GM12878 (cell line): ENCODE measurements around the gene REPS2. TPM values are rescaled to one million over a fixed set of nuclear protein-coding genes. Genes with fewer than 3 reads are reported as not detected.

ENCODE experiments used
- ATAC-seq: fragments of 200-7000 bp; cut with Tn5 transposase; 3 replicates; pipeline ENCODE4 v1.9.1; 2020; ENCODE audit warnings: mild to moderate bottlenecking, moderate library complexity
- BruUV-seq: library from RNA; stranded (reverse); fragments of 400-500 nt; replicated peaks from 2 replicates; lab custom pipeline; 2021; lab: Mats Ljungman, UMichigan
- CTCF ChIA-PET: fragments of 300-600 bp; sonication (Branson Sonifier 250); formaldehyde crosslinking; extraction: SDS; loops from one replicate; lab custom pipeline; 2021; ENCODE audit warnings: inconsistent platforms; lab: Yijun Ruan, JAX
- POLR2A ChIA-PET: fragments of 350-600 bp; formaldehyde crosslinking; extraction: SDS; loops from one replicate; lab custom pipeline; 2021; ENCODE audit warnings: inconsistent platforms; lab: Charles Lee
- RAD21 ChIA-PET: fragments of 300-600 bp; sonication (Branson Sonifier 250); formaldehyde crosslinking; loops from one replicate; lab custom pipeline; 2023; ENCODE audit warnings: antibody characterized with exemption; ENCODE audit not compliant: unreplicated experiment; lab: Charles Lee
- SMC1A ChIA-PET: fragments of 300-600 bp; sonication (Branson Sonifier 250); formaldehyde crosslinking; loops from one replicate; lab custom pipeline; 2023; ENCODE audit not compliant: unreplicated experiment, uncharacterized antibody; lab: Charles Lee
- DNase-seq: peaks from one replicate; pipeline ENCODE4 v3.0.0-alpha.2; 2011; ENCODE audit warnings: low read depth, low spot score
- FAIRE-seq: peaks from 3 replicates; lab custom pipeline; 2011; peaks lifted over from hg19 to GRCh38; lab: Jason Lieb, UNC
- H2AFZ ChIP-seq: 2 replicates; pipeline ENCODE4 v1.6.0; 2011; ENCODE audit warnings: low read depth, low read length, control low read depth; ENCODE audit not compliant: control insufficient read depth
- H3K27ac ChIP-seq: 2 replicates; pipeline ENCODE4 v1.5.1; 2011; ENCODE audit warnings: control low read depth; ENCODE audit not compliant: control insufficient read depth, insufficient read depth
- H3K27me3 ChIP-seq, 2 experiments: replicated peaks in 1 of 2; 2 replicates each; pipeline versions ENCODE4 v1.6.0 to v1.6.1; 2011; ENCODE audit warnings: low read length in 1 of 2; ENCODE audit not compliant: control insufficient read depth in 2 of 2, insufficient read depth in 2 of 2
- H3K36me3 ChIP-seq, 2 experiments: 2 replicates each; pipeline ENCODE4 v1.5.1; 2011; ENCODE audit warnings: low read length in 1 of 2; ENCODE audit not compliant: control insufficient read depth in 2 of 2, insufficient read depth in 2 of 2
- H3K4me1 ChIP-seq: 2 replicates; pipeline ENCODE4 v1.6.1; 2011; ENCODE audit warnings: mild to moderate bottlenecking, low read length, moderate library complexity, mixed read lengths; ENCODE audit not compliant: control insufficient read depth, insufficient read depth
- H3K4me2 ChIP-seq: 2 replicates; pipeline ENCODE4 v1.6.0; 2011; ENCODE audit warnings: control low read depth; ENCODE audit not compliant: control insufficient read depth, insufficient read depth
- H3K4me3 ChIP-seq: fragments of 200-600 bp; sonication (generic); 2 replicates; pipeline ENCODE4 v1.5.1; 2016
- H3K79me2 ChIP-seq: 2 replicates; pipeline ENCODE4 v1.6.0; 2011; ENCODE audit warnings: low read length; ENCODE audit not compliant: control insufficient read depth, insufficient read depth
- H3K9ac ChIP-seq: 2 replicates; pipeline ENCODE4 v1.8.0; 2011; ENCODE audit warnings: low read length, control low read depth, mixed read lengths; ENCODE audit not compliant: control insufficient read depth, insufficient read depth
- H3K9me3 ChIP-seq: replicated peaks from 3 replicates; pipeline ENCODE4 v1.5.1; 2011; ENCODE audit warnings: mild to moderate bottlenecking, low read length; ENCODE audit not compliant: control insufficient read depth, insufficient read depth
- H4K20me1 ChIP-seq: 2 replicates; pipeline ENCODE4 v1.6.0; 2011; ENCODE audit not compliant: control insufficient read depth, insufficient read depth
- DPF2 ChIP-seq: fragments of 450-650 bp; IDR thresholded peaks from 2 replicates; pipeline ENCODE4 v1.6.1; 2017; ENCODE audit warnings: mild to moderate bottlenecking
- EGR1 ChIP-seq, 2 experiments: IDR thresholded peaks; 1 replicate in 1 of 2; 2 replicates in 1 of 2; pipeline ENCODE4 v1.6.1; 2011 to 2012; ENCODE audit warnings: low read depth in 2 of 2, low read length in 2 of 2, borderline replicate concordance in 1 of 2, mild to moderate bottlenecking in 1 of 2, moderate library complexity in 1 of 2
- POLR2A ChIP-seq: IDR thresholded peaks from 2 replicates; pipeline ENCODE4 v1.6.1; 2011; ENCODE audit warnings: low read depth, mild to moderate bottlenecking, low read length
- SREBF1 ChIP-seq: IDR thresholded peaks from 2 replicates; pipeline ENCODE4 v1.6.1; 2012; ENCODE audit warnings: mild to moderate bottlenecking, low read length
- TAF1 ChIP-seq: IDR thresholded peaks from 2 replicates; pipeline ENCODE4 v1.6.1; 2011; ENCODE audit warnings: mild to moderate bottlenecking, low read depth, low read length, borderline replicate concordance
- YBX1 ChIP-seq: fragments of 450-650 bp; IDR thresholded peaks from 2 replicates; pipeline ENCODE4 v1.6.1; 2016; ENCODE audit warnings: antibody characterized with exemption
- ZSCAN29 ChIP-seq: fragments of 450-650 bp; IDR thresholded peaks from 2 replicates; pipeline ENCODE4 v1.6.1; 2017; ENCODE audit warnings: mild to moderate bottlenecking, moderate library complexity
- WGBS: methylation state at CpG from one replicate; pipeline ENCODE4 v1.1.6; 2016; ENCODE audit warnings: low lambda C conversion rate; ENCODE audit not compliant: insufficient replicate concordance, insufficient coverage; ENCODE audit errors: missing lambda C conversion rate; 5-methylcytosine and 5-hydroxymethylcytosine counted together
- in situ Hi-C: fragments of 300-500 bp; cut with MboI; formaldehyde crosslinking; loops from 9 replicates; pipeline ENCODE4 v1.14.3; 2018; ENCODE audit warnings: mixed read lengths
- intact Hi-C: fragments of 100-400 bp; cut with micrococcal nuclease; formaldehyde crosslinking; loops from one replicate; pipeline ENCODE4 v1.14.2; 2022; ENCODE audit not compliant: unreplicated experiment
- polyA plus RNA-seq, 11 experiments: library from polyadenylated mRNA; depleted of rRNA in 4 of 11; unstranded in 6 of 11; stranded (reverse) in 5 of 11; fragments of >200 nt; fragmentation: Nextera tagmentation in 4 of 11; fragmentation: Illumina TruSeq in 1 of 11; extraction: Ambion mirVana in 4 of 11; extraction: Trizol in 1 of 11; gene quantifications; 1 replicate in 1 of 11; 2 replicates in 10 of 11; pipeline versions ENCODE4 v1.2.1 to v1.2.3, GENCODE V29; 2011 to 2016; ENCODE audit warnings: inconsistent platforms in 2 of 11, missing spikeins in 2 of 11, low read depth in 1 of 11
- total RNA-seq, 4 experiments: library from RNA; depleted of rRNA in 3 of 4; stranded (reverse); fragments of >200 nt in 3 of 4; fragmentation: Illumina TruSeq in 1 of 4; extraction: Trizol in 1 of 4; gene quantifications; 2 replicates each; pipeline versions ENCODE4 v1.2.1 to v1.2.3, GENCODE V29; 2013 to 2021
- TF ChIP-seq, protein P1 (sequence below): IDR thresholded peaks from 2 replicates; pipeline ENCODE4 v1.6.1; 2011; ENCODE audit warnings: mild to moderate bottlenecking, low read depth, low read length, moderate library complexity; ENCODE audit not compliant: insufficient replicate concordance

The REPS2 gene
- total and polyA plus RNA-seq, 10 of the 15 experiments (the other 5 are each of a cell fraction or from before 2014, with no cell fraction given): 2.1 to 6.8 (median 3.9) TPM

DNA sequence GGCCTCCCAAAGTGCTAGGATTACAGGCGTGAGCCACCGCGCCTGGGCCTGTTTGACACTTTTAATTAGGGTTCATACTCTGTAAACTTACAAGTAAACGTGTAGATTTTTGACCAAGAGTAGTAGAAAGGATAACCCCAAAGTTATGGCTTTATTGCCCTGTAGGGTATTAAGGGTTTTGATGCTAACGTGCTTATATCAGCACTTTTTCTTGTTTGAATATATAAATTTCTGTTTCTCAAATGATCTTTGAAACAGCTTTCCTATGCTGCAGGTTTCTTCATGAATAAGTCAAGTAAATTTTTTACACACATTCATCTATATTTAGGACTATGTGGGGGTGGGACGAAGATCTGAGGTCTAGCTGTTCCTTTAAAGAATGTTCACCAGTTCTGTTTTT lies 29.3 kb upstream of the REPS2 start:
- ATAC-seq (no peak), DNase-seq (no peak), FAIRE-seq (no peak)
- H3K79me2 ChIP-seq: no peaks in the 10 kb centered on the region
- CTCF ChIA-PET: interaction anchor here (0.6 to 1.3 kb wide), 3 partner anchors 10 to 130 kb away, joined by 3 to 5 read pairs (median 4); no protein-coding TSS in a partner anchor
- in situ Hi-C loops (no loop called here), intact Hi-C loops (no loop called here)
- H3K4me1 ChIP-seq: no peaks in the 10 kb centered on the region
- no peak overlapping the region for H3K4me3 ChIP-seq
- POLR2A ChIA-PET: no interaction called here
- no peaks in the 10 kb centered on the region for H4K20me1 ChIP-seq
- SMC1A ChIA-PET: interaction anchor here (0.7 to 1.3 kb wide), 5 partner anchors 13 to 153 kb away, joined by 3 to 6 read pairs (median 3); no protein-coding TSS in a partner anchor
- no TSS peak for BruUV-seq
- no peak overlapping the region for H3K9ac ChIP-seq
- no peaks in the 10 kb centered on the region for H3K9me3 ChIP-seq
- TF ChIP-seq ZSCAN29 (no peak), EGR1 (IDR thresholded peaks at IDR 0.05; ENCODE audit: borderline replicate concordance in 1 of 2, low read depth in 2 of 2, low read length in 2 of 2) (no peak), DPF2 (no peak), POLR2A (no peak)
- TF ChIP-seq, protein P1, sequence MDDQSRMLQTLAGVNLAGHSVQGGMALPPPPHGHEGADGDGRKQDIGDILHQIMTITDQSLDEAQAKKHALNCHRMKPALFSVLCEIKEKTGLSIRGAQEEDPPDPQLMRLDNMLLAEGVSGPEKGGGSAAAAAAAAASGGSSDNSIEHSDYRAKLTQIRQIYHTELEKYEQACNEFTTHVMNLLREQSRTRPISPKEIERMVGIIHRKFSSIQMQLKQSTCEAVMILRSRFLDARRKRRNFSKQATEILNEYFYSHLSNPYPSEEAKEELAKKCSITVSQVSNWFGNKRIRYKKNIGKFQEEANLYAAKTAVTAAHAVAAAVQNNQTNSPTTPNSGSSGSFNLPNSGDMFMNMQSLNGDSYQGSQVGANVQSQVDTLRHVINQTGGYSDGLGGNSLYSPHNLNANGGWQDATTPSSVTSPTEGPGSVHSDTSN: no peak
- no peak overlapping the region for H3K27ac ChIP-seq
- no peak overlapping the region for H3K4me2 ChIP-seq
- RAD21 ChIA-PET: no interaction called here
- no peaks in the 10 kb centered on the region for H3K27me3 ChIP-seq
- H2AFZ ChIP-seq: no peak overlapping the region
- WGBS: 47% methylated on average over 6 of the region's 6 CpGs
- no peaks in the 10 kb centered on the region for H3K36me3 ChIP-seq

DNA sequence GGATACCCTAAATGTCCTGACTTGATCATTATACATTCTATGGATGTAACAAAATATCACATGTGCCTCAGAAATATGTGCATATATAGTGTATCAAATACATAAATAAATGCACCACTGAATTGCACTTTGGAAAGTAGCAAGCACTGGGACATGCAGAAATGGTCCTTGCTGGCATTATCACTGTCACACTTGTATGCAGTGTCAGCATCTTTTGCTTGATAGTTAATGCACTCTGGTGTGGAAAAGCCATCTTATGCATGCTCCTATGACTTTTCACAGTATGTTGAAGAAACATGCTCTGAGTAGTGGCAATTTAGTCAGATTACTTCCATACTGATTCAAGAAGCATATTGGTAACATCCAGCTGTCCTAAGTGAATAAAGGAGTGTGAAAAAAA lies 27.5 kb upstream of the REPS2 start:
- Histone ChIP-seq H3K9ac (no peak overlapping the region), H4K20me1 (no peaks in the 10 kb centered on the region), H3K36me3 (no peaks in the 10 kb centered on the region), H3K27ac (no peak overlapping the region), H3K4me2 (no peak overlapping the region), H3K4me1 (no peaks in the 10 kb centered on the region), H3K9me3 (no peaks in the 10 kb centered on the region), H3K27me3 (no peaks in the 10 kb centered on the region), H2AFZ (no peak overlapping the region), H3K4me3 (no peak overlapping the region), H3K79me2 (no peaks in the 10 kb centered on the region)
- TF ChIP-seq SREBF1 (no peak), TAF1 (no peak), YBX1 (no peak), DPF2 (no peak)
- BruUV-seq: no TSS peak
- ChIA-PET RAD21 (no interaction called here), SMC1A (no interaction called here), POLR2A (no interaction called here), CTCF (no interaction called here)
- FAIRE-seq: no peak
- in situ Hi-C loops (no loop called here), intact Hi-C loops (no loop called here)
- no peak for DNase-seq
- no peak for ATAC-seq
